IPS-NIHi11 (cell line): ENCODE data around the gene RFWD3.

Experiments used
- DNase-seq: peaks from one replicate; pipeline ENCODE4 v3.0.0; 2012; ENCODE audit warnings: mixed read lengths, low spot score

The RFWD3 gene

GRCh38 chr16:74578433-74578832 is 88.2 kb downstream of the RFWD3 start:
- no peak for DNase-seq

GRCh38 chr16:74577882-74578366 is 88.8 kb downstream of the RFWD3 start:
- no peak for DNase-seq

GRCh38 chr16:74575807-74576643 is 90.7 kb downstream of the RFWD3 start:
- no peak for DNase-seq

GRCh38 chr16:74575175-74575806 is 91.4 kb downstream of the RFWD3 start:
- DNase-seq, result no peak

- no peak for DNase-seq
Observed at GRCh38 chr16:74574146-74574545, 92.5 kb downstream of the RFWD3 start.

GRCh38 chr16:74573622-74574021 is 93.1 kb downstream of the RFWD3 start:
- no peak for DNase-seq
